ENCODE data around the gene PSMA7.

The PSMA7 gene

DNA sequence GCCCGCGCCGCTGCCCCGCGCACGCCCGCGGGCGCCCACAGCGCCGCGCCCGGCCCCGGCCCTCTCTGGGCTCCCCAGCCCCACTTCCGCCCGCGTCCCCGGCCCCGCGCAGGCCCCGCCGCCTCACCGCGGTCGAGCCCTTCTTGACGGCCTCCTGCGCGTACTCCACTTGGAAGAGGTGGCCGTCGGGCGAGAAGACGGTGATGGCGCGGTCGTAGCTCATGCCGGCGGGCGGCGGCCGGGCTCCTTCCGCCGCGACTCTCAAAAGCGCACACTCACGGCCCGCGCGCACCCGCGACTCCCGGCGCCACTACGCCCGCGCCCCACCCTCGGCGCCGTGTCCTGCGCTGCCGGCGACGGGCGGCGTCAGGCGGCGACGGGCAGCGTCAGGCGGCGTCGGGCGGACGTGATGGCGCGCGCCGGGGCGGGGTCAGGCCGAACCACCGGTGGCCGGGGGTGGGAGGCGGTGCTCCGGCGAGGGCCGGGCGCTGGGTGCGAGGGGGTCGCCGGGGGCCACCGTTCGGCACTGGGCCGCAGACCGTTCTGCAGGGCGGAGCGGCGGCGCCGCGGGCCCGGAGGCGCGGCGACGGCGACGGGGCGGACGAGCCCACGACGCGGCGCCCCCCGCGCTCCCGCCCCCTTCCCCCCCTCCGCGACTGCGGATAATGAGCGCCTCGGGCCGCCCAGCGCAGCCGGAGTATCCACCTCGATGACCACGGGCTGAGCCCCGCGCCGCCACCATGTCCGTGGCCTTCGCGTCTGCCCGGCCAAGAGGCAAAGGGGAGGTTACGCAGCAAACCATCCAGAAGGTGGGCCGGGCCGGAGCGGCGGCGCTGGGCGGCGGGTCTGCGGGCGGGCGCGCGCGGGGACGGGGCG is at the start of gene PSMA7, which contains the start of gene SS18L1:
PSMA7 (minus strand) TSS at position 314 of the 876 bp plus-strand sequence; CDS start at position 223, 91 bp downstream.
SS18L1 (plus strand) TSS at position 689 of the 876 bp plus-strand sequence; CDS start at position 741, 52 bp downstream.
- peak; percentile 84 for DNase-seq (ENCODE audit: low spot score)

DNA sequence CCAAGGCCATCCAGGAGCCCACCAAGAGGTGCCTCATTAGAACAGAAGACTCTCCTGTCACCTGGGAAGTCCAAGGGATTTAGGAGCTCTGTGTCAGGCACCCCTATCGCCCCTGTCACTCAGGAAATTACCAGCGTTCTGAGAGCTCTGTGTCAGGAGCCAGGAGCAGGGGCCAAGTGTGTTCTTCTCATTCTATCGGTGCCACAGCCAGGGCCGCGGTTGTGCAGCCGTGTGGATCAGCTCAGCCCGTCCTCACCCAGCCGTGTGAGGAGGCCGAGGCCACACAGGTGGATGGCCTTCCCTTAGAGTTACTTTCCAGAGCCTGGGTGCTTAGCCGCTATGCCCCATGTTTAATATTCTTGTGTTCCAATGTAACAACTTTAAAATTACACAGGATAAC is 49.4 kb upstream of the PSMA7 start:
- DNase-seq (ENCODE audit: low spot score), result no peak

DNA sequence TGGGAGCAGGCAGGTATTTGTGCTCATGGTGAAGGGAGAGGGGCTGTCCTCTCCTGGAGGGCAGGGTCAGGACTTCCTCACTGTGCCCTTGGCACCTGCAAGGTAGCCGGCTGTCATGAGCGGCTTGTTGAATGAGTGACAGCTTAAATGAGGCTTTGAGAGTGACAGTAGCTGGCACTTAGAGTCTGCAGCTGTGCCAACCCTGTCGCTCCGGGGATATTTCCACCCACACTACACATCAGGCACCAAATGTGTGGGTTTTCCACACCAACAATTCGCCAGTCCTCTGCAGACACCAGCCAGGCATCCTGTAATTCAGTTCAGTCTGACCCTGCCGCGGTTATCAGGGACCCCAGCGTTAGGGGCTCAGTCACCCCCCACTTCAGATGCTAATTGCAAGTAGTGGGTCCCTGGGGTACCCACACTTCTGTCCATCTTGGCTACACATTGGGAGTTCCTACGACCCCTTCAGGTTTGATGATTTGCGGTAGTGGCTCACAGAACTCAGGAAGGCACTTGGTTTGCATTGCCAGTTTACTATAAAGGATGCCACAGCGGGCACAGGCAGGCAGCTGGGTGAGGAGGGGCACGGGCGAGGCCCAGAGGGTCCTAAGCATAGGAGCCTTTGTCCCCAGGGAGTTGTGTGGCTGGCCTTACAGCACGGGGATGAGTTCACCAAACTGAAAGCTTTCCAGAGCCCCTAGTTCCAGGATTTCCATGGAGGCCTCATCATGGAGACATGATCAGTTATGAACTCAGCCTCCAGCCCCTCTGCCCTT is 48.8 kb upstream of the PSMA7 start:
- DNase-seq (ENCODE audit: low spot score), result no peak

DNA sequence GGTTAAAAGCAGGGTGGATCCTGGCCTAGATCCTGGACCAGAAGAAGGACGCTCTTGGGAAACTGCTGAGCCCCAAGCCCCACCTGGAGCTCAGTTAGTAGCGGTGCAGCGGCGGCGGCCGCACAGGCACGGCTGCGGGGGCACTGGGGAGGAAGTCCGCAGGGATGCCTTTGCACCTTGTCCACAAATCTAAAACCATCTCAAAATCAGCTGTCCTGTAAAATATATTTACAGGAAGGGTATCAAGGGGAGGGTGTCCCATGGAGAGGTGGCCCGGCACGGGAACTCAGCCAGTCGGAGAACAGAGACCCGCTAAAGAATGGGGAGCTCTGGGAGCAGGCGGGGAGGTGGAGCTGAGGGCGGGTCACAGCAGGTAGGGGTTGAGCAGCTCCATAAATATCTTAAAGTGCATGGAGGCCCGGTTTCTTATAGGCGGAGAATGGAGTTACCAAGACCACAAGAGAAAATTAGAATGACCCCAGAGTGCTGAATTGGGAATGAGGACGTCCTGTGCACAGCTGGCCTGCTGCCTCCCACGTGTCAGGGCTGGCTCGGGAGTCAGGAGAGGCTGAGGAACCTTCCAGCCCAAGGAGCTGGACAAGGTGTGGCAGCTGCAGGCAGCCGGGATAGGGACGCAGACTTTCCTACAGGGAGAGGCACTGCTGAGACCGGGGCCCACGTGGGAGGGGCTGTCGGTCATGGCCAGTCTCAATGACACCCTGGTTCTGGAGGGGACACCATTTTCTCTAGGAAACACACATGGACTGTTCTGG is 47.6 kb upstream of the PSMA7 start:
- DNase-seq (ENCODE audit: low spot score), result no peak

DNA sequence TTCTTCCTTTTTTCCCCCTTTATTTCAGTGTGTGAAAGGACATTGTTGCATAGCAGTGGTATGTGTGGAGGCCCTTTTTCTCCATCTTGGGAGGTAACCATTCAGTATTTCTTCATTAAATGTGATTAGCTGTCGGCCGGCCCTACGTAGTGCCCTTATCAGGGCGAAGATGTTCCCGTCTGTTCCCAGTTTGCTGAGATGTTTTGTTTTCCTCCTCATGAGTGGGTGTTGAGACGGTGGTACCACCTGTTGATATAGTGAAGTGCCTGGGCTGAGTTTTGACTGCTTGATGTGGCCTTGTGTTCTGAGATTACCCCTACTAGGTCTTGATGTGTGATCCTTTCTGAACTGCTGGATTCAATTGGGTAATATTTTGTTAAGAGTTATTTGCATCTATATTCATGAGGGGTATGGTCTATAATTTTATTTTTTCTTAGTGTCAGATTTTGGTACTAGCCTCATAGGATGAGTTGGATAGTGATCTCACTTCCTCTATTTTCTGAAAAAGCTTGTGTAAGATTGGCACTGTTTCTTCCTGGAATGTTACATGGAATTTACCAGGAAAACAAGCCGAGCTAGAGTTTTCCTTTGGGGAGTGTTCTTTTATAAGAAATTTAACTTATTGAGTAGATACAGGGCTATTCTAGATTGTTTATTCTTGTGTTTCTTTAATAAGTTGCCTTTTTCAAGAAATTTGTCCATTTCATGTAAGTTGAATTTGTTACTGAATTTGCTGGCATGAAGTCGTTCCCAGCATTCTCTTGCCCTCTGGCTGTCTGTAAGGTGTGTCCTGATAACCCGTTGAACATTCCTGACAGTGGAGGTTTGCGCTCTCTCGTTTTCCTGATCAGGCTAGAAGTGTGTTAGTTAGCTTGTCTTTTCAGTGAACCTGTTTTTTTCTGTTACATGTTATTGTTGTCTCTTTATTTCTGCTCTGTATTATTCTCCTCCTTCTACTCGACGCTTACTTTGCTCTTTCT is 44.0 kb upstream of the PSMA7 start:
- no peak for DNase-seq (ENCODE audit: low spot score)

DNA sequence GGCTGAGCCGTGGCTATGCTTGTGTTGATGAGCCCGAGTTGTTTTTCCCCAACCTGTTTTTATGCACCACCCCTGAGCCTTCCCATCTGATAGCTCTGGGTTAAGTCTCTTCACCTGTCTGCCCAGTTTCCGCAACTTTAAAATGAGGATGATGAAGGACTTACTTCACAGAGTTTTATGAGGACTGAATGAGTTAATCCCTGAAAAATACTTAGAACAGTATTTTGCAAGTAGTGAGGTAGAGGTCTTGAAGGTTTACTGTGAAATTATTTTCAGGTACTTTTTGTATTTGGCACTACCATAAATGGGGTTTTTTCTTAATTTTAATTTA is 42.9 kb upstream of the PSMA7 start:
- no peak for DNase-seq (ENCODE audit: low spot score)

DNA sequence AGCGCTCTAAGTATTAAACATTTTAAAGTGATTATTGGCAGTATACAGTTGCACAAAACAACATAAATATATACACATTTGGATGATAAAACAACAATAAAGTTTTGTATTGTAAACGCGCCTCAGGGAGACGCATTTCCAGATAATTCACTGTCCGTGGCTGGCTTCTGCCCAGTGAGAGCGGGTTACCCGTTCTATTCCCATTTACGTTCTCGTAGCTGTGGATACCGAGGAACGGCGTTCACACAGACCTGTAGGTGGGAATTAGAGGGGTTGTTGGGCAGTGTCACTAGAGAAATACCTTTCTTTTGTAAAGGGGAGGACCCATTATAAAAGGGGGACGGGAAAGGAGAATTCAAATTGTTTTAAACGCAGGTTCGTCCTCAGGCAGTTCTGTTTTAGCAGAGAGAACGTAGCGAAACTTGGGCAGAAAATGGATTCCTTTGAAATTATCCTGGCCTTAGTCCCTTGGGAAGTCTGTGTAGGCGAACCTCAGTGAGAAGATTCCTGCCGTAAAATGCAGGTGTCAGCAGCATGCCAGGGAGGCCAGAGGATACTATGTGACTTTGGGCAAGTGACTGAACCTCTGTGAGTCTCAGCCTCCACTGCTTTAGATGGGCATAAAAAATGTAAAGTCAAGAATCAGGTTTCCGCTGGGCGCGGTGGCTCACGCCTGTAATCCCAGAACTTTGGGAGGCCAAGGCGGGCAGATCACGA is 40.4 kb upstream of the PSMA7 start:
- peak; percentile 21 for DNase-seq (ENCODE audit: low spot score)

DNA sequence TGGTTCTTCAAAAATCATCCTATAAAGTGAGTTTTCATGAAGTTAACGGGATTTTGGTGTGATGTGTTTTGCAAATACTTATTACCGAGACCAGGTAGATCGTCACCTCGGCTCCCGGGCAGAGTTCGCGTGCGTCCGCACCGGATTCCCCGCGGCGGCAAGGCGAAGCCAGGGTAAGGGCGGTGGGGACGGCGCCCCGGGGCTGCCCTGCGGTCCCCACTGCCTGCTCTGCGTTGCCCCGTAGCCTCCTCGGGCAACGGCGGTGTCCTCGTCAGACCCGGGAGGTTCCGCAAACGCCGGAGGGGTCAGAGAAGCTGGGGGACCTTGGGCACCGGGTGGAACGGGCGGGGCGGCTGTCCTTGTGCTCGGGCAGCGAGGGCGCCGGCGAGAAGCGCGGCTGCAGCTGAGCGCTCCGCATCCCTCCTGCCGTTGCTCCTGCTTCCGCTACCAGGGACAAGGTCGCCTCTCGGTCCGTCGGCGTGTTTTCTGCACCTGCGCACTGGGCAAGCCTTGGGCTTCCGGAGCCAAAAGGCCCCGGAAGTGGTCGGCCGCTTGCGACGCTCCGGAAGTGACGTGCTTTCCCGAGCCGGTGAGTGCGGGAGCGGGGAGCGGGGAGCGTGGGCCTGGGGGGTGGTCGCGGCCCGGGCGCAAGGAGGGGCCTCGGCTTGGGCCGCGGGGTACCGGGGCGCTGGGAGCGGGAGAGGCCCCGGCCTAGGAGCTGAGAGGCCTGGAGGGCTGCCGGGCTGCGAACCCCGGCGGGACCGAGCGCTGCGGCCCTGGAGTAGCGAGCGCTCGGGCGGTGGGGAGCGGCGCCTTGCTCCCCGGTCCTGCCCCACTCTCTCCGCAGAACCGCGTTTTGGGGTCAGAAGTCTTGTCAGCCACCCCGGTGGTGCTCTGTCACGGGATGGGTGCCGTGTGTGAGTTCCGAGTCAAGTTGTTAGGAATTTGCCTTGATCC is 39.6 kb upstream of the PSMA7 start, which contains the start of gene MTG2:
MTG2 (plus strand) TSS at position 560 of the 957 bp plus-strand sequence. CDS start 10,393 bp downstream, outside the sequence.
- DNase-seq (ENCODE audit: low spot score), result peak; percentile 98

DNA sequence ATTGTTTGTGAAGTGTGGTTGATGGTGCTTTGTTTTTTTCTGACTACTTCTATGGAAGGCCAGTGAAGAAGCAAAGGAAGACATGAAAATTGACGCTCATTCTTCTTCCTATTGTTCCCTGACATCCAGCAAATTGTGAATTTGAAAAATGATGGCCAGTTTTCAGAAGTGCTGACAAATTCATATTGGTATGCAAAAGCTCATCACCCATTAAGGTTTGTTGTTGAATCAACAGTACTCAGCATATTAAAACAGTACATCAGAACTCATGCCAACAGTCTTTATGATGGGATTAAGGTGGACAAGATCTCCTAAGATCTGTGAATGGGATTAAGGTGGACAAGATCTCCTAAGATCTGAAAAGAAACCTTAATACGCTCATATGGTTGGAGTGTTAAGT is 38.6 kb upstream of the PSMA7 start:
- peak; percentile 51 for DNase-seq (ENCODE audit: low spot score)

DNA sequence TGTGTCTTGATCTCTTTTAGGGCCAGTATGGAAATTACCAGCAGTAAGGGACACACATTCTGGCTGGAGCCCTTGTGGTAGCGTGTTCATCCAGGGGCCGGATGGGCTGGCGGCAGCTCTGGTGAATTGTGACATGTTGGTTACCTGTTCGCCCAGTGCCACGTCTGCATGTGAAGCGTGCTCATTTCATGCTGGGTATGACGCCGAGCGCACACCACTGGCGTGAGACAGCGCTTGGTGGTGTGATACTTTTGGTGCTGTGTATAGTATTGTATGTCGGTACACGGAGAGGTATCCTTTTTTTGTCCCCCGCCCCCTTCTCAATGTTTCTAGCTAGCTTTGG is 35.9 kb upstream of the PSMA7 start:
- DNase-seq (ENCODE audit: low spot score), result no peak

DNA sequence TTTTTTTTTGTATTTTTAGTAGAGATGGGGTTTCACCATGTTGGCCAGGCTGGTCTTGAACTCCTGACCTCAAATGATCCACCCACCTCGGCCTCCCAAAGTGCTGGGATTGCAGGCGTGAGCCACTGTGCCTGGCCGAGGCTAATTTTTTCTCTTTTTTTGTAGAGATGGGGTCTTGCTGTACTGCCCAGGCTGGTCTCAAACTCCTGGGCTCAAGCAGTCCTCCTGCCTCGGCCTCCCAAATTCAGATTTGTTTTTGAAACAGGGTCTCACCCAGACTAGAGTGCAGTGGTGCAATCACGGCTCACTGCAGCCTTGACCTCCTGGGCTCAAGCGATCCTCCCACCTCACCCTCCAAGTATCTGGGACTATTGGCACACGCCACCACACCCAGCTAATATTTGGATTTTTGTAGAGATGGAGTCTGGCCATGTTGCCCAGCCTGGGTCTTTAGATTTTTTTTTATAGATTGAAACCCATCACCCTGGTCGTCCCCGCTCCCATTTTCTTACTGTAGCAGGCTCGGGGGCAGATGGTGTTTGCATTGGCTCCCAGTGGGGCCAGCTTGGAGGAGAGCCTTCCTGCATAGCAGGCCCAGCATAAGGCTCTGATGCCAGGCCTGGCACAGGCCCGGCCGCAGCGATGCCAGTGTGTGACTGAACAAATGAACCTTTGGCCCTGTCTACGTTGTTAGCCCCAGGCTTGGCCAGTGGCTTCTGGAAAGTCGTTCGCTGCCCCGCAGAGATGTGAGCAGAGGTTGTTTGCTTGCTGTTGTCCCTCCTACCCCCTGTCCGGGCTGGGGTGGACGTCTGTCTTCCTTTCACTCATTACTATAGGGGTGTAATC is 35.3 kb upstream of the PSMA7 start:
- no peak for DNase-seq (ENCODE audit: low spot score)

DNA sequence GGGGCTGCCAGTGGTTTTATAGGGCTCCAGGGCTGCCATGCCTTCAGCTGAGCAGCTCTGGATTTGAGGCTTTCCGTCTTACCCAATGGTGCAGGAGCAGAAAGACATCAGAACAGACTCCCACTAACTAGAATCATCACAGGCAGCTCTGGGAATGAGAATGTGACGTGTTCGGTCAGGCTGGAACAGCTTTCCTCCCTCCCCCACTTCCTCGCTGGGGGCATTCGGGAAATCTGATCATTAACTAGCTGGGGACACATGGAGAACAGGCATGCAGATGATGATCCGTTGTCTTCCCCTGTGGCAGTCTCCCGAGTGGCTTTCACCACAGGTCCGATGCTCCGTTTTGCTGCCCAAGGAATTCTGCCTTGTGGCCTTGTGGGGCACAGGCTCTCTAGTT is 34.1 kb upstream of the PSMA7 start:
- no peak for DNase-seq (ENCODE audit: low spot score)

DNA sequence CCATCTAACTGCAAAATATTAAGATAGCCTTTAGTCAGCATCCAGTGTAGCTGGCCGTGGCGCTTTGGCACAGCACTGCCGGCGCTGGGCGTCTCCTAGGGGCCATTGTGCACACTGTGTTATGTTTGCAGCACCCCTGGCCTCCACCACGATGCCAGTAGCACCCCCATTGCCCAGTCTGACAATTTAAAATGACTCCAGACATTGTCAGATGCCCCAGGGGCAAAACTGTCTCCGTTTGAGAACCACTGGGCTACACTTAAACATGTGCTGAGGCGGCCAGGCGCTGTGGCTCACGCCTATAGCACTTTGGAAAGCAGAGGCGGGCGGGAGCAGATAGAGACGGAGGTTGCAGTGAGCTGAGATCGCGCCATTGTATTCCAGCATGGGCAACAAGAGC is 33.7 kb upstream of the PSMA7 start:
- DNase-seq (ENCODE audit: low spot score), result no peak

DNA sequence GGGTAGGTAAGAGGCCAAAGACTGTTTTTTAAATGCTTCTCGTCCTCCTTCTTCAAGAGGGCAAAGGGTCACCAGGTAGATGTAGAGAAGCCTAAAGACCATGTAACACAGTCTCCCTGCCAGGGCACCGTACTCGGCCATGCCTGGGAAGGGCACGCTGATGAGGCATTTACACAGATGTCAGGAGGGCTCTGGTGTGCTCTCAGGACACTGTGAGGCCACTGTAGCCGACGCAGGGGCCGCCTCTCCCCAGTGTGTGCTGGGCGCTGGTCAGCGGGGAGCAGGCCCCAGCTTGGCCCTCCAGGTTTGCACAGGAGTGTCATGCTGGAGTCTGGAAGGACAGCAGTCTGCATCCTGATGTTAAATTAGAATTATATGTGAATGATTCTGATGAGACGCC is 32.5 kb upstream of the PSMA7 start:
- DNase-seq (ENCODE audit: low spot score), result no peak

DNA sequence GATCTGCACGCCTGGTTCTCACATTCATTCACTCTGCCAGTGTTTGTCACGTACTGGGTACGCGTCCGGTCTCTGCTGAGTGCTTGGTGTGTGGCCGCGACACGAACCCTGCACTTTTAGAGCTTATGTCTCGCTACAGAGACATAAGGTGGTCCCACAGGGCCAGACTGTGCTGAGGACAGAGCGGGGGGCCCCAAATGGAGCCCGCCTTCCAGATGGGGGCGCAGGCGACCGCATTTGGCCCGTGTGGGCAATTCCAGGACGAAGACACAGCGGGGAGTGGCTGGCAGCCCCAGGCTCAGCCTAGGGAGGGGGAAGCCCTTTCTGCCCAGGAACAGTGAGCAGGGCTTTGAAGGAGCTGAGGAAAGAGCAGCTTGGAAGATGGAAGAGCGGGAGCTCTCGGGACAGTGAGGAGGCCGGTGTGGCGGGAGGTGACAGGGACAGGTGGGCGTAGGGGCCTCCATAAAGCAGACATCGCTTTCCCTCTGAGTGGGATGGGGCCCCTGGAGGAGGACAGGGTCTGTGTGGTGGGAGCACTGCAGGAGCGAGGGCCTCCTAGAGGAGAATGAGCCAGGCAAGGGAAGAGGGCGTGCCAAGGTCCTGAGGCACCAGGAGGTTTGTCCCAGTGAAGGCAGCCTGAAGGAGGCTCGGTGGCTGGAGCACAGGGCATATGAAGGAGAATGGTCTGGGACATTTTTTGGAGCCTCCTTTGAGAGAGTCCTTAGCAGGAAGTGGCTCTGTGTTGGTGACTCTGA is 31.9 kb upstream of the PSMA7 start:
- DNase-seq (ENCODE audit: low spot score), result no peak

DNA sequence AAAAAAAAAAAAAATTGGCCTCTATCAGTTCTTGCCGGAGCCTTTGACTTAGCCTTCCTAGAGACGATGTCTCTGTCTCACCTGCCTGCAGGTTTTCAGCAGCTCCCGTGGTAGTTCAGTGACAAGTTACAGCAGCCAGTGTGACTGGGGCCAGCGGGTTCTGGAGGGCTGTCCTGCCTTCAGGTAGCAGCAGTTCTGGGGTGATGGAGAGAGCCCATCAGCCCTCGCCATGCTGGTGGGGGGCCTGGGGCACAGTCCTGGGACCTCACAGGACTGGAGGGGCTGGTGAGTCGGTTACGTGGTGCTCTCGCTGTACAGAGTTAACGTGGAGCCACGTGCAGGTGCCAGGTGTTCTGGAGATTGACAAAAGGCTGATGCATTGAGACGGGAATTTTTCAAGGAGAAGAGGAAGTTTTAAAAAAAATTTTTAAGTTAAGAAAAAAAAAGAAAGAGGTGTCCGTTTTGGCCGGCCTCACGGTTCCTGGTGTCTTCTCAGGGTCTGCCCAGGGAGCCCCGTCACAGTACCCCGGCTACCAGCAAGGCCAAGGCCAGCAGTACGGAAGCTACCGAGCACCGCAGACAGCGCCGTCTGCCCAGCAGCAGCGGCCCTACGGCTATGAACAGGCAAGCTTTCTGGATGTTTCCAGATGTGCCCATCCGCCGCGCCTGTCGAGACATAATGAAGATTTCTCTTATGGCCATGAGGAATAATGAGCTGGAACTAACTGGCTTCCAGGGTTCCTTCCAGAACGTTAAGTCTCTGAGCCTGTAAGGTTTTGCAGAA is 31.0 kb upstream of the PSMA7 start:
- no peak for DNase-seq (ENCODE audit: low spot score)

DNA sequence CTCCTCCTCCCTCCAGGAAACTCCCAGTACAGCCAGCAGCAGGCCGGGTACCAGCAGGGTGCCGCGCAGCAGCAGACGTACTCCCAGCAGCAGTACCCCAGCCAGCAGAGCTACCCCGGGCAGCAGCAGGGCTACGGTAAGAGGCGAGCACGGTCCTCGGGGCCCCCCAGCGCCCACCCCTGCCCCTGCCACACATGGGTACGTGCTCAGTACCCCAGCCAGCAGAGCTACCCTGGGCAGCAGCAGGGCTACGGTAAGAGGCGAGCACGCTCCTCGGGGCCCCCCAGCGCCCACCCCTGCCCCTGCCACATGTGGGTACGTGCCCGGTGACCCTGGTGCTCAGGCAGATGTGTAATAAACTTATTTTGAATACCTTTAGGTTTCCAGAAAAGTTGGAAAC is 29.5 kb upstream of the PSMA7 start:
- DNase-seq (ENCODE audit: low spot score), result no peak

Measured in NAMALWA (cell line).